PC-3 (cell line): ENCODE measurements around the gene ANGPTL5.

Experiments
- CTCF ChIP-seq: fragments of 300-600 bp; sonication (generic); conservative IDR thresholded peaks from 2 replicates; pipeline ENCODE4 v1.5.1; 2017; ENCODE audit warnings: antibody characterized with exemption, low read depth, mild to moderate bottlenecking, low read length
- EZH2phosphoT487 ChIP-seq: fragments of 300-600 bp; sonication (generic); IDR thresholded peaks from 2 replicates; pipeline ENCODE4 v1.6.1; 2018; ENCODE audit warnings: mild to moderate bottlenecking, antibody characterized with exemption, low read length, borderline replicate concordance

- TF ChIP-seq CTCF = no peak
- TF ChIP-seq EZH2phosphoT487 = no peak
Observed at GRCh38 chr11:101920992-101921391, 4.7 kb upstream of the ANGPTL5 start.
